ENCODE results near the gene DNASE1L2. TPM values are rescaled to one million over a fixed set of nuclear protein-coding genes. Genes with fewer than 3 reads are reported as not detected.

The DNASE1L2 gene
- total RNA-seq, 4 donors from 2014 or later, result 17.0 to 72.6 (median 42.8) TPM

- WGBS, result 79% methylated on average over 16 of the region's 35 CpGs
- H3K4me3 ChIP-seq, result no peak overlapping the region
- TF ChIP-seq POLR2A (IDR thresholded peaks at IDR 0.05), result no peak
- TF ChIP-seq EP300 (IDR thresholded peaks at IDR 0.05), result no peak
- no peak for TF ChIP-seq POLR2AphosphoS5 (IDR thresholded peaks at IDR 0.05)
- no peak for TF ChIP-seq CTCF (IDR thresholded peaks at IDR 0.05)
- peaks cover 25% of the 10 kb centered on the region for H3K36me3 ChIP-seq
- H3K9me3 ChIP-seq, result no peaks in the 10 kb centered on the region
- no peak for DNase-seq (ENCODE audit: low spot score in 2 of 2)
- H3K4me1 ChIP-seq, result no peaks in the 10 kb centered on the region
- H3K27me3 ChIP-seq, result no peaks in the 10 kb centered on the region
- H3K27ac ChIP-seq, result no peak overlapping the region
Observed at GRCh38 chr16:2287916-2288547, 51.8 kb downstream of the DNASE1L2 start.

Other genes with a start within 250 kb of the DNASE1L2 start
- 1 to 10 TPM in 1 of 4 donors, under 1 TPM in 2, not detected in 1; 0.42 to 1.7 (median 0.60) TPM for gene SYNGR3, start 246.5 kb upstream of the DNASE1L2 start, total RNA-seq
- 100 to 1,000 TPM in 1 of 4 donors, 10 to 100 TPM in 3; 69.4 to 103 (median 84.0) TPM for gene ZNF598, start 226.6 kb upstream of the DNASE1L2 start, total RNA-seq
- gene NPW, start 216.7 kb upstream of the DNASE1L2 start, total RNA-seq, result 1 to 10 TPM in 2 of 4 donors, under 1 TPM in 1, not detected in 1; 0.65 to 5.6 (median 3.0) TPM
- gene NHERF2, start 209.5 kb upstream of the DNASE1L2 start, total RNA-seq, result 10 to 100 TPM; 13.8 to 36.5 (median 21.8) TPM
- gene NTHL1, start 188.6 kb upstream of the DNASE1L2 start, total RNA-seq, result 10 to 100 TPM; 15.9 to 40.5 (median 20.9) TPM
- gene TSC2, start 188.5 kb upstream of the DNASE1L2 start, total RNA-seq, result 100 to 1,000 TPM; 103 to 193 (median 143) TPM
- 100 to 1,000 TPM; 209 to 446 (median 293) TPM for gene PKD1, start 100.5 kb upstream of the DNASE1L2 start, total RNA-seq
- gene RAB26, start 87.8 kb upstream of the DNASE1L2 start, total RNA-seq, result 1 to 10 TPM in 3 of 4 donors, under 1 TPM in 1; 0.64 to 3.0 (median 1.4) TPM
- gene TRAF7, start 80.7 kb upstream of the DNASE1L2 start, total RNA-seq, result 10 to 100 TPM; 53.4 to 74.7 (median 66.5) TPM
- gene CASKIN1, start 39.8 kb upstream of the DNASE1L2 start, total RNA-seq, result 1 to 10 TPM in 1 of 4 donors, under 1 TPM in 3; 0.49 to 1.5 (median 0.78) TPM
- 10 to 100 TPM; 52.3 to 69.5 (median 55.1) TPM for gene MLST8, start 31.0 kb upstream of the DNASE1L2 start, total RNA-seq
- gene BRICD5, start 25.6 kb upstream of the DNASE1L2 start, total RNA-seq, result 1 to 10 TPM; 2.2 to 10.0 (median 3.2) TPM
- 1 to 10 TPM; 6.8 to 9.5 (median 7.6) TPM for gene PGP, start 21.6 kb upstream of the DNASE1L2 start, total RNA-seq
- 10 to 100 TPM; 42.1 to 79.3 (median 54.2) TPM for gene E4F1, start 12.9 kb upstream of the DNASE1L2 start, total RNA-seq
- gene ECI1, start 15.1 kb downstream of the DNASE1L2 start, total RNA-seq, result 10 to 100 TPM; 28.4 to 65.3 (median 47.2) TPM
- gene RNPS1, start 31.7 kb downstream of the DNASE1L2 start, total RNA-seq, result 100 to 1,000 TPM; 119 to 151 (median 146) TPM
- gene ABCA3, start 104.3 kb downstream of the DNASE1L2 start, total RNA-seq, result 10 to 100 TPM in 2 of 4 donors, 1 to 10 TPM in 2; 6.8 to 17.9 (median 11.0) TPM
- 10 to 100 TPM in 2 of 4 donors, 1 to 10 TPM in 2; 6.8 to 12.4 (median 10.1) TPM for gene CCNF, start 193.0 kb downstream of the DNASE1L2 start, total RNA-seq
- gene TEDC2, start 223.7 kb downstream of the DNASE1L2 start, total RNA-seq, result 1 to 10 TPM in 3 of 4 donors, not detected in 1; 1.4 to 2.2 (median 1.6) TPM
- gene NTN3, start 234.9 kb downstream of the DNASE1L2 start, total RNA-seq, result not detected
- 10 to 100 TPM; 10.8 to 23.6 (median 16.5) TPM for gene TBC1D24, start 238.7 kb downstream of the DNASE1L2 start, total RNA-seq

All from suprapubic skin (tissue), 4 donors.